DMS153 treated with DMSO at 0.1 percent for 48 hours (cell line): ENCODE results near the gene ZNF664.

Experiments
- DNase-seq: peaks from one replicate; lab custom pipeline; 2025; ENCODE audit not compliant: unreplicated experiment; lab: John Stamatoyannopoulos, UW

The ZNF664 gene

DNA sequence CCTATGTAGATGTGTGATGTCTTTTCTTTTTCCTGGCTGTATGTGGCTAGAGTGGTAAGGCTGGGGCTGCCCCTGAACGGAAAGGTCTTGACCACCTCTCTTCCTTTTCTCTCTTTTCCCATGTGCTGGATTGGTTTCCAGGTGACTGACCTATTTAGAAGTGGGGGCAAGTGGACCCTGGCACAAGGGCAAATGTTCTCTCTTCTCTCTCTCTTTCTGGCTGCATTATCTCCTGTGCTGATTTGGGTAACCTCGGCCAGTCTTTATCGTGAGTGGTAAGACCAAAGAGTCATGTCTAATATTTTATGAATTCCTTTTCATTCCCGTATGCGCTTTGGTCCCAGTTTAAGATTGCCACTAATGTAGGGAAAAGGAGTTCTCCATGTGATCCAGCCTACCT is 16.2 kb downstream of the ZNF664 start:
- no peak for DNase-seq

DNA sequence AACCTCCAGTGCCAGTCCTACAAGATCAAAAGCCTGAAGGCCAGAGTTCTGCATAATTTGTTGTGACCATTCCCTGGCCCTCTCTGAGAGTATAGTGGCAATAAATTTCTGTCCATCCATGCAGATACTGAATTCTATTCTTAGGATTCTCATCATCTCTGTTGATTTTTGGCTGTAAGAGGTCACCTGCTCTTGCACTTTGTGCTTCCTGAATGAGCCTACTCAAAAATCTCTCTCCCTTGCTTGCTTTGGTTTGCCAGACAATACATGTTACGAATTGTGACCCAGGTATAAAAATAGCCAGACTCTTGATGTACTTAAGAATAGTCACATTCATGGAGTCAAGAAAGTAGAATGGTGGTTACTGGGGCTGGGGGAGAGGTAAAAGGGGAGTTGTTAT is 16.7 kb downstream of the ZNF664 start:
- no peak for DNase-seq

DNA sequence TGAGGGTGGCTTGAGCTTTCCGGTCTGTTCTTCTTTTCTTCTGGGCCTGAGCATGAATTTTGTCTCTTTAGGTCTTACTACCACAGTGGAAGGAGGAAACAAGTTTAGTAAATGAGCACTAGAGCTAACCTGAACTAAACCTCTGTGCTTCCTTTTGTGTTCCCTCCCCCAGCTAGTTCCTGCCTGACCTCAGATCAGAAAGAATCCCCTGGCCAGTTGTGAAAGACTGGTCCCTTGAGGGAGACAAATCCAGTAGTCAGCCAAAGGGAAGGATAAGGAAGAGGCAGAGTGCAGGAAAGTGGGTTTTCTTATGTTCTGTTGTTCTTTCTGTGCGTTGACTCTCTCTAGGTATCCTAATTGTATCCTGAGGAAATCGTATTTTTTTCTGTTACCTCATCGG is 17.5 kb downstream of the ZNF664 start:
- no peak for DNase-seq

DNA sequence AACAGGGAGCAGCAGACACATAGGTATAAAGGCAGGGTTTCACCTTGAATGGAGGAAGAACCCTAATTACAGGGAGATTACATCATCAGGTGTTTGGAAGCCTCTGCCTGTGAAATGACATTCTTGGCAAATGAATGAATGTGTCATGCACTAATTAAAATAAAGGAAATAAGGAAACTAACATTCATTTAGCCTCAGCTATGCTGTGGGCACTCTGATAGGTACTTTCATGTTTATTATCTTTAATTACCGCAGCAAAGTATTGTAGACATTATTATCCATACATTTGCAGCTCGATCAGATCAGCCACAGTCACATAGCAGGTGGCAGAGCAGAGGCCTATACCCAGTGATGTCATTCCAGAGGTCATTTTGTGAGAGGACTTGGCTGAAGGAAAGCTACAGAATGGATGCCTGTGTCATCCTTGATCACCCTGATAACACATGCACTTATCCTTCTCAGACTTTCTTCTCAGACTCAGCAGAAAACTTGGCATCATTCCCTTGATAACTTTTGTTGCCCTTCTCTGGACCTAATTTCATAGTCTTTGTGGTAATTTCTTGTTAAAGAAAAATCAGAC is 18.4 kb downstream of the ZNF664 start:
- no peak for DNase-seq

DNA sequence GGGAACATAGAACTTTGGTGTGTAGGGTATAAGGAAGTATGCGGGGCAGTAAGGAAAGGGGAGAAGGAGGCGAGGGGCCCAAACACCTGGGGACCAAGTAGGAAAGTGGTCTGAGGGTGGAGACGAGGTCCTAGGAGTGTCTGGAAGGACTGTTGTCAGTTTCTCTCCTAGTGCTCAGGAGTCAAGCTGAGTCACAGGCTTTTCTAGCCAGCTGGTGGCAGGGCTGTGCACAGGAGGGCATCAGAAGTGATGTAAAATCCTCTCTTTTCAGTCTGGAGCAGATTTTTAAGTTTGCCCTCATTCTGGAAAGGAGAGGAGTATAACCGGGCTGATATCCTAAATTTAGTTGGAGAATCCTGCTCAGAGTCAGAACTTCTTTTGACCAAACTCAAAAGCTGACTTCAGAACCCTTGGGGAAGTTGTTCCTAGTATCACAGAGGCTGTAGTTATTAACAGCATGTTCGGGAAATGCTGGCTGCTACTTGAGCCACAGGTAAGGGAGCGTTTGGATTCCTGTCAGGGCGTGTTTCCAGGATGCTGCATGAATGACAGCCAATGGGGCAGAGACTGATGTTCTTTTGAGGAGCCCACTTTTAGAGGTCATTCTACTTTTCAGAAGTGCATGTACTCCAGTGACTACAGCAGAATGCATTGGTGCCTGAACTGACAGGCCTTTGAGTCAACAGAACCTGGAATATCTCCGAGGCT is 19.3 kb downstream of the ZNF664 start:
- DNase-seq, result no peak

DNA sequence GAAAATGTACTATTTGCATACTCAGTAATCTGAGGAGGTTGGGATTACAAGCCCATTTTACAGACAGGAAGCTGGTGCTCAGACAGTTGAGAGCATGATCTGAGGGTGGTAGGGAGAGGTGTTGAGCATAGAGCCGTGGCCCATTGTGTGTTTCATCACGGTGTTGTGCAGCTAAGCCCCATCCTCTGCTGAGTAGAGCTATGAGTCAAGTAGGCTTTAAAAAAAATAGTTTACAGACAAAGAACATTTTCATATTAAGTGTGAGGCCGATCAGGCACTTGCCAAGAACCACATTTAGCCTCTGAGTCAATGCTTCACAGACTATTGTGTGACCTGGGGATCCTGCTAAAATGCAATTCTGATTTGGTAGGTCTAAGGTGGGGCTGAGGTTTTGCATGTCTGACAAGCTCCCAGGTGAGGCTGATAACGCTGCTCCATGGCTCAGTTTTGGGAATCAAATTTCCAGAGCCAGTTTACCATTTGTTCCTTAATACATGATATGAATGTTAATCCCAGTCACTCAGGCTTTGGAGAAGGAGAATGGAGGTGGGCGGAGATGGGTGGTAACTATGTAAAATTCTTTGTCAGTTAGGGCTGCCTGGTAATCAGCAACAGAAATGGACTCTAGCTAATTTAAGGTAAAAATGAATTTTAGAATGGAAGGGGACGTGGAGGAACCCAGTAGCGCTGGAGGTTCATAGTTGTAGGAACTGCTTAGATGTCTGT is 22.2 kb downstream of the ZNF664 start:
- DNase-seq, result no peak

DNA sequence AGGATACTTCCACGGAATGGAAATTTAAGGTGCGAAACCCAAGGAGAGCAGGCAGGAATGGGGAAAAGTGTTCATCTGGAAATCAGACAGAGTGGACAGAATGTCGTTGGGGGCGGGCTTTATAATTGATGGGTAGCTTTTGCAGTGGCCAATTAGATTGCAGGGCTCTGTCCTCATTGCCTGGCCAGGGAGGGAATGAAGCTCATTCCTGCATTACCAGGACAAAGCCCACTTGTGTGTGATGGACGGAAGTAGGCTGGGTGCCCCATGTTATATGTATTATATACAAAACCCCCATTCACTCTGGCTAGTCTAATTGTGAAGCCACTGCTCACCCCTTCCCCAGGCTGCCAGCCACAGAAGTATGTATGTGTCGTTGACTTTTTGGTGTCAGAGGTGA is 23.6 kb downstream of the ZNF664 start:
- no peak for DNase-seq

DNA sequence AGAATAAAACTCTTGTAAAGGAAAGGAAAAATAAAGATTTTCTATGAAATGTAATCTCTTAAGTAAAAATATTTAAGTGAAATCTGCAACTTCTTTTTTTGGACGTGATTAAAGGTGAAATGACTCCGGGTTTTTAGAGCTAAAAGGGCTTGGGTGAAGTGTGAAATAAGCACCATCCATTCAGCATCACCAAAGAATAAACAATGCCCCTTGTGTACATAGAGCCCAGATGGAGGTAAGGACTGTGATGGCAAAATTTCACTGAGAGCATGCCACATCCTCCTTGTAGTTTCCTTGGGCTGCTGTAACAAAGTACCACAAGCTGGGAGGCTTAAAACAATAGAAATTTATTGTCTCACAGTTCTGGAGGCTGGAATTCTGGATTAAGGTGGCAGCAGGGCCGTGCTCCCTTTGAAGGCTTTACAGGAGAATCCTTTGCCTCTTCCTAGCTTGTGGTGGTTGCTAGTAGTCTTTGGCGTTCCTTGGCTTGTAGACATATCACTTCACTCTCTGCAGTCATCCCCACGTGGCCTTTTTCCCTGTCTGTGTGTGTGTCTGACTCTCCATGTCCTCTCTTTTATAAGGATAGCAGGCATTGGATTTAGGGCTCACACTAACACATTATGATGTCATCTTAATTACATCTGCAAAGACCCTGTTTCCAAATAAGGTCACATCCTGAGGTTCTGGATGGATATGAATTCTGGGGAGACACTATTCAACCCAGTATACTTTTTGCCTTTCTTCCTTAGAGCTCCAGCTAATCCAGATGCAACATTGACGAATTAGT is 24.2 kb downstream of the ZNF664 start:
- DNase-seq, result no peak

DNA sequence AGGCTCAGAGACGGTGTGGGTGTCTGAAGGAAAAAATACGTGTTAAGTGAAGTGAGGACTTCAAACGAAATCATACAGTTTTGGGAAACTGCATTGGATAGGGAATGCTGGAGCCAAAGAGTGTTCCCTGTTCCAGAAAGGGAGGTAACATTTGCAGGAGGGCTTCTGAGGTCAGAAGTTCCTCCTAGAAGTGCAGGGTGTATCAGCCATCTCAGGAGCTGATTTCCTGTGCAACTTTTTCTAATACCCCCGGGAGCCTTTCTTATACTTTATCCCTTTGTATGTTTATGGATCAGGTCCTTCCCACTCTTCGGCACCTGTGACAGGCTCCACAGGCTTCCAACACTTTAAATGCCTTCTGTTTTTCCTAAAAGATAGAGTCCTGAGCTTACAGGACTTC is 24.9 kb downstream of the ZNF664 start:
- DNase-seq, result no peak

DNA sequence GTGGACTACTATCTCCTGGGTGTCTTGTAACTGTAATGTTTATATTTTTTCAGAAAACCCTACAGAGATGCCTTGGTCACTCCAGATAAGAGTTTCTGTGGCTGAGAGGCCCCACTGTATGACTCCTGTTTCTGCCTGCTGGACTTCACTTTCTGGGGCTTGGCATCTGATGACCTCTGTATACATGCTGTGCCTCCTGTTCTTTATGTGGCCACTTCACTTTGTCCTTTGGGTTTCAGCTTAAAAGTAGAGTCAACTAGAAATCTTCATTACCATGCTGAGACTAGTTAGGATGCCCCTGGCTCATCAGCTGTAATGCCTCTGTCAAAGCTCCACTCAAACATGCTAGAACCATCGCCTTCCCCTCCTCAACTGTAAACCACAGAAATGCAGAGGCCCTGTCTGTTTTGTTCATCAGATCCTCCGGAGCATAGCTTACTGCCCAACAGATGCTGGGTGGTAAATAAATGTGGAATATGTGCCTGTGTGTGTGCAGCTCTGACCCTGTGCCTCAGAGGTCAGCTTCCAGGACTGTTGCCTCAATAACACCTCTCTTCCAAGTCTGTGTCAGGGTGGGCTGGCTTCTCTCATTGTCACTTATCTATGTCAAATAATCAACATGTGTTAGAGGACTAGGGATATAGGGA is 25.5 kb downstream of the ZNF664 start:
- no peak for DNase-seq

DNA sequence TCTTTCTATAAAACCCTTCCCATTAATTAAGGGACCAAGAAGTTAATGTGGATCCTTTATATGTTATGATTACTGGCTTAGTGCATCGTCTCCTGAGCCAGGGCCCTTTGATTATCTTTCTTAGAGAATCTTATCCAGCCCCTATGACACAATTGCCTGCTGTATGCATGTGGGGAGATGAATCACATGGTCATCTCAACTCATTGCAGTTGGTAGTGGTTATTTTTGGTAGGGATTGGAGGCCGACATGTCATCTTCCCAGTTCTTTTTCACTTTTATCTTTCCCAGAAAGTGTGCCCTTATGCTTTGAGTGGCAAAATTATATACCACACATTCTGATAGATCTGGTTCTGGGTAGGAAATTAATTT is 26.0 kb downstream of the ZNF664 start:
- DNase-seq, result no peak

DNA sequence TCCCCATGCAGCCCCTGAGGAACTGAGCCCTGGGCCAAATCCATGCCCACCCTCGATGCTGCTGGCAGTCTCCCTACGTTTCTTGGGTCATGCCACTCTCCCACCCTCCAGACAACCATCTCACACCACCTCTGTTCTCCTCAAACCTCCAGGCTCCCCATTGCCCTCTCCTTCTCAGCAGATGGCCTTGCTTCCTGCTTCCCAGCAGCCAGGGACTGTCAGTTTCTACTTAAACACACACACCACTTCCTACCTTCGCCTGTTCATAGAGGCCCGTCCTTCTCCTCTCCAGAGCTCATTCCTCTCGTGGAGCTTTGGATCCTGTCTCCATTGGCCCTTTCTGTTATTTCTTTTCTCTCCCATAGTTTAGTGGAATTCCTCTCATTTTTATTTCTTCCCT is 27.1 kb downstream of the ZNF664 start:
- DNase-seq, result no peak

DNA sequence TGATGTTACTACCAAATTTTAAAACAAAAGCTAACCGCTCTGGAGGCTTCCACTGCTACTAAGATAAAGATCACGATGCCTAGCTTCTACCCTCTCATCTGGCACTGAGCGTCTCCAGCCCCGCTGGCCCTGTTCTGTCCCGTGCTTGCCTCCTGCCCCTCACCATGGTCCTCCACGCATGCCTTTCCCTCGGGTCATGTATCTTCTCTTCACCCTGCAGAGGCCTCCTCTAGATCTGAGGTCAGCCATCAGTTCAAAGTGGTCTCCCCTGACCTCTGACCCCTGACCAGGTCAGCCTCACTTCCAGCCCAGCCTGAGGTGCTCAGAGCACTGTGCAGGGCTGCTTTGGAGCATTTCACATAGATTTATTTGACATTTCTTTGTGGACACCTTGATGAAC is 28.3 kb downstream of the ZNF664 start:
- DNase-seq, result no peak

DNA sequence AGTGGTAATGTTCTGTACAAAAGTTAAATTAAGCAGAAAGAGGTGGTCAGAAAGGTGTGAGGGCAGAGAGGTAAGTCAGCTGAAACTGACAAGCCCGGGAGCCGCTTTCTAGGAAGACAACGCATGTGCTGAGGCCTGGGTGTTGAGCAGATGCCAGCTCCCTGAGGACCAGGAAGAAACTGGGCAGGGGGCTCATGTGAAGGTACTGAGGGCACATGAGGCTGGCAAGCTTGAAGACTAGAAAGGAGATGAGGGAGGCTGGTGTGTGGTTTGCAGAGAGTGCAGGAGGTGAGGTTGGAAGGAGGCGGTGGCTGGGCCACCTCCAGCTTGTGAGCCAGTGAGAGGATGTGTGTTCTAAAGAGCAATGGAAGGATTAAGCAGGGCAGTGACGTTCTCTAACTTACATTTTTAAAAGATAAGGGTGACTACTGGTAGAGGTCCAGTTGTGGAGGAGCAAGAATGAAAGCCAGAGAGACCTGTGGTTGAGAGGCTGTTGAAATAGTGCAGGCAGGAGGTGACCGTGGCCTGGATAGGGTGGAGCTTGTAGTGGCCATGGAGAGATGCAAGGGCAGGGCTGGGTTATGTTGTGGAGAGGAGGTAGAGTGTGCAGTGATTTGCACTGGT is 29.1 kb downstream of the ZNF664 start:
- DNase-seq, result no peak

DNA sequence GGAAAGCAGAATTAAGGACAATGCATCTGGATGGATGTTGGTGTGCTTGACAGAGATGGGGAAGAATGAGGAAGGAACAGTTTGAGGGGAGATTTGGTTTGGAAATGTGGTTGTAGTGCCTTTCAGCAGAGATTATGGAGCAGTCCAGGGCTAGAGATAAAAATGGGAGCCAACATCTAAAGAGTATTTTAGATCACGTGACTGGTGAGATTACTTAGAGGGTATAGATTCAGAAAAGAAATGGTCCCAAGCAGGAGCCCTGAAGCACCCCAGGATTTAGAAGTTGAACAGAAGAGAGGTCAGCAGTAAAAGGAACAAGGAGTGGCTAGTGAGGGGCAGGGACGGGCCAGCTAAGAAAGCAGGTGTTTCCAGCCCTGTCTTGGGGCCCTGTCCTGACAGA is 29.6 kb downstream of the ZNF664 start:
- no peak for DNase-seq

DNA sequence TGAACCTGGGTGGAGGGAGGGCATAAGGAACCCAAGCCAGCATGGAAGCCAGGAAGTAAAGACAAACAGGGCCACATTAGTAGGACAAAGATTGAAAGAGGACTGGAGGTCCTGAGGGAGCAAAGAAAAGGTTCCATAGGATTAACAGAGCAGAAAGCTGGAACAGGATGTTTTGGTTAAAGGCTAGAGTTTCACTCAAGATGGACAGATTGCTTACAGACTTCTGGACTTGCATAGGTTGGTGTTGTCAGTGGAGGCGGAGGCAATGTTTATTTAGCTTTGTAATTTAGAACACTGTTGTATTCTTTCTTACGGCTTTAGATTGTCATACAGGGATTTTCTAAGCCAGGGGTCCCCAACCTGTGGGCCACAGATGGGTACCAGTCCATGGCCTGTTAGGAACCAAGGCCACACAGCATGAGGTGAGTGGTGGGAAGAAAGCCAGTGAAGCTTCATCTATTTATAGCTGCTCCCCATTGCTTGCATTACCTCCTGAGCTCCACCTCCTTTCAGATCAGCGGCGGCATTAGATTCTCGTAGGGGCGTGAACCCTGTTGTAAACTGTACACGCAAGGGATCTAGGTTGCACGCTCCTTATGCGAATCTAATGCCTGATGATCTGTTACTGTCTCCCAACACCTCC is 31.3 kb downstream of the ZNF664 start:
- DNase-seq, result no peak

DNA sequence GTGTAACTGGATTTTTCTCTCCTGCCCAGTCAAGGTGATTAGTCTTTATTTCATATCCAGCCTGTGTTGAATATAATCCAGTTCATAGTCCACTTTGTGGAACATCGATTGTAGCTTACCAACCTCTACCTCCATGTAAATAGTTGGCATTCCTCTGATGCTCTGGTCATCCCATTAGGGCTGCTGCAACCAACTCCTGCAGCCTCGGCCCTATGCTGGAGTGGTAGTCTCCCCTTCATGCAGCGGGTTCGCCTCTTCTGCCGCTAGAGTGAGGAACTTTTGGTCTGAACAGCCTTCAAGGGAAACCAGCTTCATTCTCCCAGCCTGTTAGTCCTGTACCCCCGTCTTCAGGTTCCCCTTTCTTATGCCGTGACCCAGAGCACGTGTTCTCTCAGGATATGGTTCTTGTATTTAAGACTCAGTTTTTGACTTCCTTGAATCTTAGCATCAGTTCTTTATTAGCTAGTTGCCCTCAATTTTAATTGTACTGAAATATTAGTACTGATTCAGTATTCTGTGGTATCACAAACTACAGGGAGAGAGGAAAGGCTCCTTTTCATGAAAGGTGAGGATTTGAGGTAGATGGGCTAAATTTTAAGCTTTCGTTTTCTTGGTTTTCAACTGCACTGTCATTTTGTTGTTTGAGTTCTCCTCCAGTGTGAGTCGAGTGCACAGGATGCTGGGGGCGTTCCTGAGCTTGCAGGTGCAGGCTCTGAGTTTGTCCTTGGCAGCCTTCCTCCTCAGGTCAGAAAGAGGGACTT is 33.2 kb downstream of the ZNF664 start:
- DNase-seq, result no peak

DNA sequence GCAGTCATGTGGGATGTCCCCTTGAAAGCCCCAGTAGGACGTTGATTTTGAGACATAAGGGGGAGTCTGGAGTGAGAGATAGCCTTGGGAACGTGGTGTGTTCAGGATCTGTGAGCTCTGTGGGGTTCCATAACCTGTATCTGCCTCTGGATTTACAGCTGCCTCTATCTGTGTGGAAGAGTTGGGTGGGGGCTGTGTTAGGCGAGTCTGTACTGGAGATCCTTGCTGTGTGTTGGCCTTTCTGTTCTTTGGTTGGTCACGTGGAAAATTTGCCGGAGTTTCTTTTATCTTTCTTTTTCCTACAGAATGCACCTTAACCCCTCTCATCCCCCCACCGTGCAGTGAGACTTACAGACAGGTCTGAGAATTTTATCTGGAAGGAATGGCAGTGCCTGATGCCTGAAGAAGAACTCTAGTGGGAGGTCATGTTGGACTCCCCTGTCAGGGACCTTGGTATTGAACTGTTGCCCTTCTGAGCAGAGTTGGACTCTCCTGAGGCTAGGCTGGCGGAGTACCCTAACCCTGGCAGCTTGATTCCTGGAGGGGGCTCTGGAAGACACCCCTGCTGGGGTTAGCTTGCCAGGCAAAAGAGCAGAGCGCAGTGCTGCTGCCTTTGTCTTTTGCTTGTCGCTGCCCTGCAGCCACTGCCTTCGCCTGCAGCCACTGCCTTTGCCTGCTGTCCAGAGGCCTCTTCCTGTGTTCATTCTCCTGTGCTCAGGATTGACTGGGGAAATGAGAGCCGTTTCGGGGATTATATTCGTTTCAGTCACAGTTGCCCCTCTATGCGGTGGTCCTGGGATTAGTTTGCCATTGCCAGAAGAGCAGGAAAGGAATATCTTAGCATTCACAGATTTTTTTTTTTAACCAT is 34.1 kb downstream of the ZNF664 start:
- DNase-seq, result no peak
